ENCODE data around the gene DCAF10.

The DCAF10 gene

DNA sequence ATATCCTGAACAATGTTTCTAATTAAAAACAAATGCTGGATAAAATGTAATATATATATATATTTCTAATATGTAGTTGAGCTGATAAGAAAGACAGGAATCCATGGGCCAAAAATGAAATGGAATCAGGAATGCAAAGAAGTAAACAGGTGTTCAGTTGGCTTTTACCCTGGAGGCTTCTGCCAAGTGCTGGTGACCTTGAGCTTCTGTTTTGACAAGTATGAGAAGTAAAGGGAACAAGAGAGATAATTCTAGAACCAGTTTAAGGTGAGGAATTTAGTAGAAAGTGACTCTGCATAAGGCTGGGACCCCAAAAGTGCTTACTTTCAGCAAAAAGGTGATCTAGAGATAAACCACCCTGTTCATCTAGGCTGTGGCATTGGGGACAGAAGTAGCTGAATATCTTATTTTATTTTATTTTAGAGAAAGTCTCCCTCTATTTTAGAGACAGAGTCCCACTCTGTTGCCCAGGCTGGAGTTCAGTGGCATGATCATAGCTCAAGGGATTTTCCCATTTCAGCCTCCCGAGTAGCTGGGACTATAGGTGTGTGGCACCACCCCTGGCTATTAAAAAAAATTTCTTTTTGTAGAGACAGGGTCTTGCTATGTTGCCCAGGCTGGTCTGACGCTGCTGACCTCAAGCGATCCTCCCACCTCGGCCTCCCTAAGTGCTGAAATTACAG lies 27.0 kb downstream of the DCAF10 start:
- TF ChIP-seq CTCF (IDR thresholded peaks at IDR 0.05), result no peak

DNA sequence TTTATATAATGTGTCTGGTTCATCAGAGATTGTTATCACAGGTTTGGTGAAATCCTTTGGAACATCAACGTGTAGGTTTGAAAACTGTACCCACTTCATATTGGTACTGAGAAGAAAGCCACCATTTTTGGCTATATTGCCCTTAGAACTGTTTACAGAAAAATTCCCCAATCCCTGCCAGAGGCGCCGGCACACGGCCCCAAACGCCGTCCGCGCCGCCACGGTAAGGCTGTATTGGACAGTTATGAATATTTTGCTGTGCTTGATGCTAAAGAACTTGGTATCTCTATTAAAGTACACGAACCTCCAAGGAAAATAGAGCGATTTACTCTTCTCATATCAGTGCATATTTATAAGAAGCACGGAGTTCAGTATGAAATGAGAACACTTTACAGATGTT lies 35.2 kb downstream of the DCAF10 start:
- TF ChIP-seq CTCF (IDR thresholded peaks at IDR 0.05), result no peak

DNA sequence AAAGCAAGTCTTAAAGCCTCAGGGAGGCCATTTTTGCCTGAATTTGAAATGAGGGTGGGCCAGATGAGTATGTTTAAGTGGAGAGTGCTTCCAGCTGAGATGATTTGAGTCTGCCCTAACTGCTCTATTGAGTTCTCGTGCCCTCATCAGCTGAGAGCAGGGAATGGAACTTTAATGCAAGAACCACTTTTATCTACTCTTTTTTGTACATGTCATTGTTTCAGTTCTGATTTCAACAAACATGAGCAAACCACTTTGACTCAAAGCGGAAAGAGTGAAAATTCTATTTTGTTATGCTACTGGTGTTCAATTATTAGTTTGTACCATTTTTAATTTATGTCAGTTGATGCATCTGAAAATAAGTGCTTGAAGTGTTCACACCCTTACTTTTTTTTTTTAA lies 35.8 kb downstream of the DCAF10 start:
- TF ChIP-seq CTCF (IDR thresholded peaks at IDR 0.05), result no peak

DNA sequence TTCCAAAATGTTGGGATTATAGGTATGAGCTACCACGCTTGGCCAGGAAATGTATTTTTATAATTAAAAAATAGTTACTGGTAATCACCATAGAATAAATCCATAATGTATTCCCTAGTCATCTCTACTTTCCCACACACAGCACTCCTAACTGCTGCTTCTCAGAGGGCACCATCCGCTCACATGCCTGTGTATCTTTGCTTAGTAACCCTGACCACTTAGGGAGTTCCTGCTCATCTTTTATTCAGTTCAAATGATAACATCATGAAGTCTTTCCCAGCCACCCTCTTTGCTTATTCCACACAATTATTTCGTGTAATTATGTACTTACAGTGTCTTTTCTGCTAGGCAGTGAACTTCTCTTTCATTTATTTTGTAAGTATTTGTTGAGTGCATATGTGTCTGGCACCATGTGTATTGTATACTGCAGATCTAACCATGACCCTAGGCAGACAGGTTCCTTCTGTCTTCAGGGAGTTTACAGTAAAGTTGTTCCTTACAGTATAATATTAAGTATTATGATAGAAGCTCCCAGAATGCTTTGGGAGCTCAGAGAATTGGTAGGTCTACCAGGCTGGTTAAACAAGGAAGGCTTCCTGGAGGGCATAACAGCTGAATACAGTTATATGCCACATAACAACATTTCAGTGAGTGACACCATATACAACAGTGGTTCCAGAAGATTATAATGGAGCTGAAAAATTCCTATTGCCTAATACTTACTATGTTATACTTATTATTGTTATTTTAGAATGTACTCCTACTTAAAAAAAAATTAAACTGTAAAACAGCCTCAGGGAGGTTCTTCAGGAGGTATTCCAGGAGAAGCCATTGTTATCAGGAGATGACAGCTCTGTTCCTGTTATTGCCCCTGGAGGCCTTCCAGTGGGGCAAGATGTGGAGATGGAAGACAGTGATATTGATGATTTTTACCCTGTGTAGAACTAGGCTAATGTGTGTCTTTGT lies 39.2 kb downstream of the DCAF10 start:
- no peak for TF ChIP-seq CTCF (IDR thresholded peaks at IDR 0.05)

DNA sequence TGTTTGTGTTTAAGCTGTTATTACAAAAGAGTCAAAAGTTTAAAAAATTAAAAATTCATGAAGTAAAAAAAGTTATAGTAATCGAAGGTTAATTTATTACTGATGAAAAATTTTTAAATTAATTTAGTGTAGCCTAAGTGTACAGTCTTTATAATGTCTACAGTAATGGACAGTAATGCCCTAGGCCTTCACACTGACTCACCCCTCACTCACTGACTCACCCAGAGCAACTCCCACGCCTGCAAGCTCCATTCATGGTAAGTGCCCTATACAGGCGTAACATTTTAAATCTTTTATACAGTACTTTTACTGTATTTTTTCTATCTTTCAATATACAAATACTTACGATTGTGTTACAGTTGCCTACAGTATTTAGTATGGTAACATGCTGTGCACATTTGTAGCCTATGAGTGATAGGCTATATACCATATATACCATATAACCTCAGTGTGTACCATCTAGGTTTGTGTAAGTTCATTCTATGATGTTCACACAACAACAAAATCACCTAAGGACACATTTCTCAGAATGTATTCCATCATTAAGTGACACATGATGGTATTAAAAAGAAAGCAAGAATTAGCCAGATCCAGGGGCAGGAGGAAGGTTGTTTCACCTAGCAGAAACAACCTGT lies 40.1 kb downstream of the DCAF10 start:
- TF ChIP-seq CTCF (IDR thresholded peaks at IDR 0.05), result no peak

DNA sequence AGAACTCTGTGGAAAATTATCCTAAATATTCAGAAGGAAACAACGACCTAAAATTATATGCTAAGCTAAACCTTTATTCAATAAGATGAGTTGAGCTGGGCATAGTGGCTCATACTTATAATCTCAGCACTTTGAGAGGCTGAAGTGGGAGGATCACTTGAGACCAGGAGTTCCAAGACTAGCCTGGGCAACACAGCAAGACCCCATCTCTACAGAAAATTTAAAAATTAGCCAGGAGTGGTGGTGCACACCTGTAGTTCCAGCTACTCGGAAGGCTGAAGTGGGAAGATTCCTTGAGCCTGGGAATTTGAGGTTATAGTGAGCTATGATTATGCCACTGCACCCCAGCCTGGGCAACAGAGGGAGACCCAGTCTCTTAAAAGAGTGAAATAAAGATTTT lies 51.6 kb downstream of the DCAF10 start:
- TF ChIP-seq CTCF (IDR thresholded peaks at IDR 0.05), result no peak

DNA sequence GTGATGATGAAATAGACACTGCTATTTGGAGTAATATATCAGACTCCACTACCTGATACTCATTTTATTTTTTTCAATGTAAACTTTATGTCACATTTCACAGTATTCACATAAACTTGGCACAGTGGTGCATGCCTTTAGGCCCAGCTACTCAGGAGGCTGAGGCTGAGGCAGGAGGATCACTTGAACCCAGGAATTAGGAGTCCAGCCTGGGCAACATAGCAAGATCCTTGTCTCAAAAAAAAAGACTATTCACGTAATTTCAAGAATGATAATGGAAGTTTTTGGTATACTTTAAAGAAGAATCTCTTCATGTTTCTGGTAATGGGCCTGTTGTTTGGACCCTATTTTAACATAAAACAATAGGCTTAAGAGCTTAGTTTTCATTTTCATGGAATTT lies 56.0 kb downstream of the DCAF10 start:
- no peak for TF ChIP-seq CTCF (IDR thresholded peaks at IDR 0.05)

Measured in LNCAP (cell line).